Neural progenitor cell (in vitro differentiated cells): ENCODE results near the gene SPTA1. TPM values are rescaled to one million over a fixed set of nuclear protein-coding genes. Genes with fewer than 3 reads are reported as not detected.

ENCODE experiments used
- DNase-seq: peaks from one replicate; pipeline ENCODE4 v3.0.0-alpha.2; 2016; ENCODE audit warnings: low spot score
- H2AFZ ChIP-seq: fragments of 200-600 bp; sonication (generic); replicated peaks from 2 replicates; pipeline ENCODE4 v1.6.1; 2016; ENCODE audit warnings: antibody characterized with exemption
- H3F3A ChIP-seq: fragments of 200-600 bp; sonication (generic); 2 replicates; pipeline ENCODE4 v1.6.1; 2016; ENCODE audit warnings: antibody characterized with exemption, low read depth
- H3K27ac ChIP-seq: fragments of 200-600 bp; sonication (generic); 2 replicates; pipeline ENCODE4 v1.5.1; 2016; ENCODE audit warnings: mild to moderate bottlenecking
- H3K27me3 ChIP-seq: fragments of 200-600 bp; sonication (generic); 2 replicates; pipeline ENCODE4 v1.6.1; 2016; ENCODE audit warnings: mild to moderate bottlenecking, moderate library complexity
- H3K36me3 ChIP-seq: fragments of 200-600 bp; sonication (generic); 2 replicates; pipeline ENCODE4 v1.5.1; 2016
- H3K4me1 ChIP-seq: fragments of 200-600 bp; sonication (generic); 2 replicates; pipeline ENCODE4 v1.6.1; 2016; ENCODE audit warnings: mixed run types
- H3K4me2 ChIP-seq: fragments of 200-600 bp; sonication (generic); 2 replicates; pipeline ENCODE4 v1.6.1; 2016
- H3K4me3 ChIP-seq: fragments of 200-600 bp; sonication (generic); 2 replicates; pipeline ENCODE4 v1.5.1; 2016
- H3K79me2 ChIP-seq: fragments of 200-600 bp; sonication (generic); 2 replicates; pipeline ENCODE4 v1.6.1; 2016; ENCODE audit warnings: low read depth
- H3K9ac ChIP-seq: fragments of 200-600 bp; sonication (generic); 2 replicates; pipeline ENCODE4 v1.6.1; 2016
- H3K9me3 ChIP-seq: fragments of 200-600 bp; sonication (generic); 2 replicates; pipeline ENCODE4 v1.5.1; 2016; ENCODE audit warnings: low read depth
- H4K20me1 ChIP-seq: fragments of 200-600 bp; sonication (generic); 2 replicates; pipeline ENCODE4 v1.6.1; 2016; ENCODE audit warnings: low read depth
- H3K27ac Mint-ChIP-seq: 3 replicates; pipeline ENCODE4 v1.8.0; 2021; ENCODE audit warnings: mixed read lengths
- H3K27me3 Mint-ChIP-seq: 2 replicates; pipeline ENCODE4 v1.8.0; 2022; ENCODE audit warnings: low read depth, mild to moderate bottlenecking, inconsistent platforms, moderate library complexity, mixed read lengths; ENCODE audit not compliant: insufficient read depth
- H3K36me3 Mint-ChIP-seq: 3 replicates; pipeline ENCODE4 v1.8.0; 2021; ENCODE audit warnings: mixed read lengths
- H3K4me1 Mint-ChIP-seq: 3 replicates; pipeline ENCODE4 v1.8.0; 2021; ENCODE audit warnings: mixed read lengths
- H3K4me3 Mint-ChIP-seq: 3 replicates; pipeline ENCODE4 v1.8.0; 2021; ENCODE audit warnings: mild to moderate bottlenecking, moderate library complexity, mixed read lengths
- H3K9me3 Mint-ChIP-seq: 3 replicates; pipeline ENCODE4 v1.8.0; 2020; ENCODE audit warnings: mixed read lengths
- CTCF ChIP-seq: fragments of 200-600 bp; sonication (generic); IDR thresholded peaks from 2 replicates; pipeline ENCODE4 v1.5.1; 2017; ENCODE audit warnings: antibody characterized with exemption, mild to moderate bottlenecking
- EZH2 ChIP-seq: fragments of 200-600 bp; sonication (generic); IDR thresholded peaks from 2 replicates; pipeline ENCODE4 v1.6.1; 2017; ENCODE audit warnings: antibody characterized with exemption, mild to moderate bottlenecking, moderate library complexity
- EZH2phosphoT487 ChIP-seq: fragments of 200-600 bp; sonication (generic); IDR thresholded peaks from 2 replicates; pipeline ENCODE4 v1.6.1; 2017; ENCODE audit warnings: antibody characterized with exemption
- total RNA-seq: library from RNA; depleted of rRNA; stranded (reverse); fragments of >200 nt; gene quantifications from 2 replicates; pipeline ENCODE4 v1.2.3, GENCODE V29; 2015; ENCODE audit warnings: low replicate concordance

The SPTA1 gene
- total RNA-seq, 1 donor from 2014 or later, result not detected

GRCh38 chr1:158604968-158605367 lies 81.5 kb downstream of the SPTA1 start, which contains the start of gene OR10Z1:
Gene OR10Z1, plus strand, starts transcription at chr1:158605268. Its CDS starts 1,171 bp downstream, at chr1:158606439.
- H3K27ac Mint-ChIP-seq, result no peak within 1 kb of the TSS
- no peaks in the 10 kb centered on the region for H3K9me3 ChIP-seq
- no peaks in the 10 kb centered on the region for H3K36me3 ChIP-seq
- no peaks in the 10 kb centered on the region for H3K27me3 ChIP-seq
- no peak within 1 kb of the TSS for H3K27ac ChIP-seq
- H3F3A ChIP-seq, result no peaks in the 10 kb centered on the region
- H3K4me1 Mint-ChIP-seq, result no peaks in the 10 kb centered on the region
- H3K9ac ChIP-seq, result no peak within 1 kb of the TSS
- no peak within 1 kb of the TSS for H3K4me3 ChIP-seq
- no peaks in the 10 kb centered on the region for H4K20me1 ChIP-seq
- H3K4me2 ChIP-seq, result no peak within 1 kb of the TSS
- H2AFZ ChIP-seq, result no peak within 1 kb of the TSS
- no peaks in the 10 kb centered on the region for H3K9me3 Mint-ChIP-seq
- H3K36me3 Mint-ChIP-seq, result no peaks in the 10 kb centered on the region
- TF ChIP-seq CTCF, result no peak
- no peak for TF ChIP-seq EZH2phosphoT487
- no peak for TF ChIP-seq EZH2
- no peak for DNase-seq
- no peaks in the 10 kb centered on the region for H3K27me3 Mint-ChIP-seq
- H3K79me2 ChIP-seq, result no peaks in the 10 kb centered on the region
- H3K4me3 Mint-ChIP-seq, result no peak within 1 kb of the TSS
- H3K4me1 ChIP-seq, result no peaks in the 10 kb centered on the region

GRCh38 chr1:158600735-158601134 lies 85.8 kb downstream of the SPTA1 start:
- Histone ChIP-seq H2AFZ (no peak overlapping the region), H3K4me2 (no peak overlapping the region), H3K27me3 (no peaks in the 10 kb centered on the region), H3F3A (no peaks in the 10 kb centered on the region), H3K4me3 (no peak overlapping the region), H3K27ac (no peak overlapping the region), H3K79me2 (no peaks in the 10 kb centered on the region), H3K4me1 (no peaks in the 10 kb centered on the region), H3K36me3 (no peaks in the 10 kb centered on the region), H3K9me3 (no peaks in the 10 kb centered on the region), H3K9ac (no peak overlapping the region), H4K20me1 (no peaks in the 10 kb centered on the region)
- H3K27ac Mint-ChIP-seq, result no peak overlapping the region
- no peak overlapping the region for H3K4me3 Mint-ChIP-seq
- peaks cover 13% of the 10 kb centered on the region for H3K9me3 Mint-ChIP-seq
- H3K36me3 Mint-ChIP-seq, result peaks cover 3% of the 10 kb centered on the region
- peaks cover 2% of the 10 kb centered on the region for H3K27me3 Mint-ChIP-seq
- H3K4me1 Mint-ChIP-seq, result no peaks in the 10 kb centered on the region
- no peak for DNase-seq
- no peak for TF ChIP-seq EZH2phosphoT487
- TF ChIP-seq EZH2, result no peak
- TF ChIP-seq CTCF, result no peak

GRCh38 chr1:158586942-158587341 lies 99.6 kb downstream of the SPTA1 start:
- Mint-ChIP-seq H3K4me3 (no peak overlapping the region), H3K36me3 (no peaks in the 10 kb centered on the region), H3K27me3 (no peaks in the 10 kb centered on the region), H3K4me1 (no peaks in the 10 kb centered on the region), H3K9me3 (peaks cover 4% of the 10 kb centered on the region), H3K27ac (no peak overlapping the region)
- Histone ChIP-seq H3K9ac (no peak overlapping the region), H3K4me1 (peaks cover 13% of the 10 kb centered on the region), H3K36me3 (no peaks in the 10 kb centered on the region), H3F3A (no peaks in the 10 kb centered on the region), H3K9me3 (no peaks in the 10 kb centered on the region), H2AFZ (peak overlapping the region; percentile 87), H3K4me2 (peak overlapping the region; percentile 34), H3K27me3 (no peaks in the 10 kb centered on the region), H3K4me3 (no peak overlapping the region), H3K79me2 (no peaks in the 10 kb centered on the region), H4K20me1 (no peaks in the 10 kb centered on the region), H3K27ac (peak overlapping the region; percentile 31)
- no peak for TF ChIP-seq EZH2phosphoT487
- peak; percentile 5 for DNase-seq

GRCh38 chr1:158583962-158584361 lies 102.6 kb downstream of the SPTA1 start:
- TF ChIP-seq EZH2 (no peak), EZH2phosphoT487 (no peak), CTCF (no peak)
- H3K36me3 Mint-ChIP-seq, result no peaks in the 10 kb centered on the region
- no peaks in the 10 kb centered on the region for H3K36me3 ChIP-seq

More at GRCh38 chr1:158583962-158584361, 102.6 kb downstream of the SPTA1 start:
- Histone ChIP-seq H3F3A (no peaks in the 10 kb centered on the region), H3K9ac (no peak overlapping the region), H3K9me3 (no peaks in the 10 kb centered on the region), H3K4me2 (no peak overlapping the region), H4K20me1 (no peaks in the 10 kb centered on the region), H2AFZ (no peak overlapping the region), H3K27ac (no peak overlapping the region), H3K27me3 (no peaks in the 10 kb centered on the region), H3K79me2 (no peaks in the 10 kb centered on the region), H3K4me1 (peaks cover 13% of the 10 kb centered on the region), H3K4me3 (no peak overlapping the region)
- H3K27ac Mint-ChIP-seq, result no peak overlapping the region
- no peak for DNase-seq
- H3K27me3 Mint-ChIP-seq, result no peaks in the 10 kb centered on the region
- H3K9me3 Mint-ChIP-seq, result peaks cover 4% of the 10 kb centered on the region
- no peaks in the 10 kb centered on the region for H3K4me1 Mint-ChIP-seq
- no peak overlapping the region for H3K4me3 Mint-ChIP-seq
